LNCaP clone FGC (cell line): Measurements from ENCODE around the gene TRIAP1.
A peak's percentile ranks its signal among the peaks of the same experiment; 100 is the strongest.
"Not testable (repeated sequence)": the region's sequence is repeated elsewhere in the genome, so short reads cannot be mapped to it uniquely, and the experiment has no call there.

Source experiments
- DNase-seq: peaks from one replicate; pipeline ENCODE4 v3.0.0-alpha.2; 2011; ENCODE audit warnings: low read depth
- H3K4me3 ChIP-seq: 2 replicates; pipeline ENCODE4 v1.5.1; 2011; ENCODE audit warnings: mild to moderate bottlenecking, low read depth, low read length, control low read depth
- CTCF ChIP-seq: IDR thresholded peaks from 2 replicates; pipeline ENCODE4 v1.5.1; 2012; ENCODE audit warnings: mild to moderate bottlenecking; ENCODE audit not compliant: control insufficient read depth, insufficient read depth; ENCODE audit errors: extremely low read depth

TRIAP1 gene

GRCh38 chr12:120460157-120460556, 14.0 kb upstream of the TRIAP1 start:
- no peak overlapping the region for H3K4me3 ChIP-seq
- no peak for TF ChIP-seq CTCF
- DNase-seq: no peak

- peak; percentile 28; the same call in 1 of the 2 replicates for TF ChIP-seq CTCF
- H3K4me3 ChIP-seq: no peak overlapping the region
- DNase-seq: no peak
Observed at GRCh38 chr12:120457133-120457532, 10.9 kb upstream of the TRIAP1 start.

- DNase-seq: no peak
- no peak overlapping the region for H3K4me3 ChIP-seq
- no peak for TF ChIP-seq CTCF
Observed at GRCh38 chr12:120455302-120455701, 9.1 kb upstream of the TRIAP1 start.

GRCh38 chr12:120453977-120454376, 7.8 kb upstream of the TRIAP1 start:
- DNase-seq: no peak
- peak; percentile 40 for TF ChIP-seq CTCF
- H3K4me3 ChIP-seq: no peak overlapping the region

GRCh38 chr12:120453060-120453750, 7.0 kb upstream of the TRIAP1 start:
- TF ChIP-seq CTCF: no peak

GRCh38 chr12:120452524-120452923, 6.3 kb upstream of the TRIAP1 start:
- DNase-seq, H3K4me3 ChIP-seq: not testable (repeated sequence)

More at GRCh38 chr12:120453060-120453750, 7.0 kb upstream of the TRIAP1 start:
- no peak for DNase-seq
- H3K4me3 ChIP-seq: no peak overlapping the region

- DNase-seq: no peak
- no peak overlapping the region for H3K4me3 ChIP-seq
- no peak for TF ChIP-seq CTCF
Observed at GRCh38 chr12:120447992-120448391, 1.8 kb upstream of the TRIAP1 start.

GRCh38 chr12:120446844-120447178, 627 bp upstream of the TRIAP1 start:
- peak overlapping the region; percentile 99 for H3K4me3 ChIP-seq
- DNase-seq: not testable (repeated sequence)
